GM12801 (cell line): ENCODE data around the gene DOCK1.

Experiments
- TF ChIP-seq, protein P1 (sequence below): IDR thresholded peaks from one replicate; pipeline ENCODE4 v1.5.1; 2011; ENCODE audit warnings: control low read depth; ENCODE audit not compliant: insufficient read length; ENCODE audit errors: extremely low read depth

The DOCK1 gene

DNA sequence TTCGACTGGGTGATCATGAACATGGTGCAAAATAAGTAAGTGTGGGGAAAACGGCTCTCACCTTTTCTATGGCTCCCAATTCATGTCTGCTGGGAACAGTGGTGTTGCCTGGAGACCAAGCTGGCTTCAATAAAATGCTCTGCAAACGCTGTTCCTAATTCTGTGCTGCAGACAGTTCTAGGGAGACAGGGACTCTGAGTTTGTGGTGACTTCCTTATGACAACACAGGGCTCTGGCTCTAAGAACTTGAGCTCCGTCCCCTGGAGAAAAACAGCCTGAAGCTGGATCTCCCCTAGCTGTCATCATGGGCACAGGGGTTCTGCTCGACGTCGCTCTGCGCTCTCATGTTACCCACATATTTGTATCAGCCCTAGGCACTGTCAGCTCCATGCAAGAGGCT, 352.2 kb downstream of the DOCK1 start:
- TF ChIP-seq, protein P1, sequence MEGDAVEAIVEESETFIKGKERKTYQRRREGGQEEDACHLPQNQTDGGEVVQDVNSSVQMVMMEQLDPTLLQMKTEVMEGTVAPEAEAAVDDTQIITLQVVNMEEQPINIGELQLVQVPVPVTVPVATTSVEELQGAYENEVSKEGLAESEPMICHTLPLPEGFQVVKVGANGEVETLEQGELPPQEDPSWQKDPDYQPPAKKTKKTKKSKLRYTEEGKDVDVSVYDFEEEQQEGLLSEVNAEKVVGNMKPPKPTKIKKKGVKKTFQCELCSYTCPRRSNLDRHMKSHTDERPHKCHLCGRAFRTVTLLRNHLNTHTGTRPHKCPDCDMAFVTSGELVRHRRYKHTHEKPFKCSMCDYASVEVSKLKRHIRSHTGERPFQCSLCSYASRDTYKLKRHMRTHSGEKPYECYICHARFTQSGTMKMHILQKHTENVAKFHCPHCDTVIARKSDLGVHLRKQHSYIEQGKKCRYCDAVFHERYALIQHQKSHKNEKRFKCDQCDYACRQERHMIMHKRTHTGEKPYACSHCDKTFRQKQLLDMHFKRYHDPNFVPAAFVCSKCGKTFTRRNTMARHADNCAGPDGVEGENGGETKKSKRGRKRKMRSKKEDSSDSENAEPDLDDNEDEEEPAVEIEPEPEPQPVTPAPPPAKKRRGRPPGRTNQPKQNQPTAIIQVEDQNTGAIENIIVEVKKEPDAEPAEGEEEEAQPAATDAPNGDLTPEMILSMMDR, result no peak

DNA sequence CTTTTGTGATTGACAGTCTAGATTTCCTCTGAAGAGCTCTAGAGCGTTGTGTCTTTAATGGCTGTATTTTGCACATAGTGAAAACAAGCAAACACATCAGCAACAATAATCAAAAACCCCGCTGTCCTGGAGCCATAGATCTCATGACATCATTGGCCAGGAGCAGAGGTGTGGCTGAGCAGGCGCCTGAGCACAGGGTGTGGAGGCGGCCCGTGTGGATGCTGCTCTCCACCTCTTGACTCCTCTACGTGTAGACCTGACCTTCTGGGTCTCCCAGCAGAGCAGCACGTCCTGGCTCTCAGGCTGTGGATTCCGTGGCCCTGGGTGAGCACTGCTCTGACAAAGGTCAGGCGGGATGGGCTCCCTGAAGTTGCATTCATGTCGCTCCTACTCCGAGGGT, 354.1 kb downstream of the DOCK1 start:
- TF ChIP-seq, protein P1, result no peak

DNA sequence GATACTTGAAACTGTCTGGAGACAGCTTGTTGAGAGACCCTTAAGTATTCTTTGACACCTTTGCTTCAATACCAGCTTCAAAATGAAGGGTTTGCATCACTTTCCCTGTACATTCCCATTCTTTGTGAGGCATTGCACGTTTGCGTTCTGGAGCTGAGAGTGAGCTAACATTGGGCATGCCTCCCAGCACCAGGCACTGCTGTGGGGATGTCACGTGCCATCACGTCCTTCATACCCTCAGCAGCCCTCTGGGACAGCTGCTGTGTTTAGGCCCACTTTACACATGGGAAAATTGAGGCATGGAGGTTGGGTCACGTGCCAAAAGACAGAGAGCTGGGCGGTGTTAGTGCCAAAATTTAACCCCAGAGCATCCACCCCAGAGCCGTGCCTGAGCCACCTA, 357.4 kb downstream of the DOCK1 start:
- TF ChIP-seq, protein P1, result no peak

DNA sequence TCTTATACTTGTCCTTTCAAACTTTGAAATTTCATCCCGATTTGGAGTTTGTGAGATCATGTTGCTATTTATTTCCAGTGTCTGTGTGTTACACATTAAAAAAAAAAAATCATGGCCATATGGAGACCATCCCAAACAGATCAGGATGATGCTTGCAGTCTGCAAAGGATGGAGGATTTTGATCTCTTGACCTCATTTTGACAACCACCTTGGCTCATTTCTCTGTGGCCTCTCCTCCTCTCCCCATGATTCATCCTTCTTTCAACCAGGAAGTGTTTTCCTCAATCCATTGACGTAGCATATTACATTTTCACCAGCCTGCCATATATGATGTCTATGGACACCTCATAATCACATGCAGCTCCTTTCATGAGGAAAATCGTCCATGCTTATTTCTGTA, 360.1 kb downstream of the DOCK1 start:
- TF ChIP-seq, protein P1, result no peak

DNA sequence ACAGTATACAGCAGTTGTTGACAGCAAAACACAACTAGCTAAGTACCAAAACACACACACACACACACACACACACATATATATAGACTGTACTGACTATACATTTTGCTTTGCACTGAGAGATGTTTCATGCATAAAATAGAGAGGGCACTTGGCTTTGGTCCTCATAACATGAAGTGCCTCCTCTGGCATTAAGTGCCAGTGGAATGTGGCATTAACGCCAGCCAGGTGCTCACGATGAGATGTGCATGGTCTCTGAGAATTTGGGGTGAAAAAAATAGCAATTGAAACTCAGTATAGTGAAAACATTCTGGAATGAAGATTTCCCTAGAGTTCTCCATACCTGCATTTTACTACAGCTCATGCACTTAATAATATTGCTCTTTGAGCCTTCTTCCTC, 361.2 kb downstream of the DOCK1 start:
- TF ChIP-seq, protein P1, result no peak

DNA sequence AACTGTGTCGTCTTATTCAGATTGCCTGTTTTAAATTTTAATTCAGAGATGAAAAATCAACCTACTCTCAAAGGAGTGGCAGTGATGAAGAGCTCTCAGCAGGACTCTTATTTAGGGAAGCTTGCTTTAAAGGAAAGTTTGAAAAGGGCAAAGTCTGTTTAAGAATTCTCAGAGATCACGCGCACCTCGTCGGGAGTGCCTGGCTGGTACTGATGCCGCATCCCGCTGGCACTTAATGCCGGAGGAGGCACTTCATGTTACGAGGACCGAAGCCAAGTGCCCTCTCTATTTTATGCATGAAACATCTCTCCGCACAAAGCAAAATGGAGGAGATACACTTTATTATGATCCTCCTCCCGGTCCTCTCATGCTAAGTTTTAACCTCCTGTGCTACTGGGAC, 362.2 kb downstream of the DOCK1 start:
- TF ChIP-seq, protein P1, result no peak

DNA sequence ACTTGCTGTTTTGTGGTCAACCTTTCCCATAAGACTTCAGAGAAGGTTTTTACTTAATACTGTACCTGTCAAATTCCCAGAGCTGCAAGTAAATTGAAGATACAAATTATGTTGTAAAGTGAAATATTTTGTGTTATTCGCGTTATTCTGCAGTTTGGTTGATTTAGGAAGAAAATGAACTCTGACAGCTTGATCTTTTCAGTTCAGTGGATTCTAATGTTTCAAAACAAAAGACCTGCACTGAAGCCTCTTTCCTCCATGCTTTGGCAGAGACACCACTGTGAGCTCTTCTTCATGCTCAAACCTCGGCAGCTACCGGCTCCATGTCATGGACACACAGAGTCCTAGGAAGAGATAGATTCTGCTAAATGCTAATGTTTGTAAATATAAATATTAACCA, 366.8 kb downstream of the DOCK1 start:
- TF ChIP-seq, protein P1, result no peak

DNA sequence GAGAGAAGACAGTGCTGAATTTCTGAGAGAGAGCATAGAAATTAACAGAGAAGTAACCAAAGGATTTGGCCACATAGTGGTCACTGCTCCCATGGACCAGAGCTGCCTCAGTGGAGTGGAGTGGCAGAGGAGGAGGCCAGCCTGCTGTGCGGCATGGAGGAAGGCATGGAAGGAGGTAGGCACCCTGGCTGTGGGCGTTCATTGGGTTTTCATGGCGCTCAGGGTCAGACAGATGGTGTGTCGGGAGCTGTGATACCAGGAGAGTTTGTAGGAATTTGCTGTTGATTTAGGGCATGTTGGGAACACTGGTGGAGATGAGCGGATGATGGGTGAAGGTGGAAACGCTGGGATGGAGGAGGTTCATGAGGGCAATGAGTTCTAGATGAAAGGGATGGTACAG, 370.0 kb downstream of the DOCK1 start:
- TF ChIP-seq, protein P1, result no peak
